Dendritic cell treated with granulocyte-macrophage colony-stimulating factor and Interleukin-4, amounts not matched to agents 40 ng/mL and 50 ng/mL, for 4 days (primary cell): ENCODE results near the gene ANKRD39.
"Not testable (repeated sequence)": the region's sequence is repeated elsewhere in the genome, so short reads cannot be mapped to it uniquely, and the experiment has no call there.

Source experiments
- H3K27ac Mint-ChIP-seq: one replicate; pipeline ENCODE4 v1.8.0; 2022; ENCODE audit warnings: mild to moderate bottlenecking, mixed read lengths
- H3K27me3 Mint-ChIP-seq: one replicate; pipeline ENCODE4 v1.8.0; 2022; ENCODE audit warnings: mild to moderate bottlenecking, mixed read lengths
- H3K36me3 Mint-ChIP-seq: one replicate; pipeline ENCODE4 v1.8.0; 2022; ENCODE audit warnings: low read depth, mixed read lengths
- H3K4me1 Mint-ChIP-seq: one replicate; pipeline ENCODE4 v1.8.0; 2022; ENCODE audit warnings: low read depth, mixed read lengths
- H3K4me3 Mint-ChIP-seq: one replicate; pipeline ENCODE4 v1.8.0; 2022; ENCODE audit warnings: mild to moderate bottlenecking, moderate library complexity, mixed read lengths
- H3K9me3 Mint-ChIP-seq: one replicate; pipeline ENCODE4 v1.8.0; 2022; ENCODE audit warnings: mixed read lengths
- intact Hi-C: fragments of 100-400 bp; cut with micrococcal nuclease; formaldehyde crosslinking; loops from one replicate; pipeline ENCODE4 v1.15.0; 2022

Gene ANKRD39

GRCh38 chr2:96893289-96894150 is 35.7 kb upstream of the ANKRD39 start:
- intact Hi-C loops, result no loop called here
- no peaks in the 10 kb centered on the region for H3K9me3 Mint-ChIP-seq
- H3K4me1 Mint-ChIP-seq, result peaks cover 7% of the 10 kb centered on the region
- H3K27me3 Mint-ChIP-seq, result peaks cover 80% of the 10 kb centered on the region
- H3K4me3 Mint-ChIP-seq, result no peak overlapping the region
- H3K27ac Mint-ChIP-seq, result no peak overlapping the region
- H3K36me3 Mint-ChIP-seq, result no peaks in the 10 kb centered on the region

GRCh38 chr2:96891591-96892333 is 33.9 kb upstream of the ANKRD39 start:
- intact Hi-C loops, result no loop called here
- Mint-ChIP-seq H3K36me3 (no peaks in the 10 kb centered on the region), H3K27ac (no peak overlapping the region), H3K9me3 (no peaks in the 10 kb centered on the region), H3K4me3 (no peak overlapping the region), H3K4me1 (peaks cover 17% of the 10 kb centered on the region), H3K27me3 (peaks cover 75% of the 10 kb centered on the region)

- H3K9me3 Mint-ChIP-seq, result no peaks in the 10 kb centered on the region
- H3K4me3 Mint-ChIP-seq, result no peak overlapping the region
- no peak overlapping the region for H3K27ac Mint-ChIP-seq
- H3K27me3 Mint-ChIP-seq, result peaks cover 76% of the 10 kb centered on the region
- intact Hi-C loops, result no loop called here
- H3K36me3 Mint-ChIP-seq, result no peaks in the 10 kb centered on the region
- peaks cover 25% of the 10 kb centered on the region for H3K4me1 Mint-ChIP-seq
Observed at GRCh38 chr2:96890726-96891385, 33.0 kb upstream of the ANKRD39 start.

- H3K4me1 Mint-ChIP-seq, result peaks cover 32% of the 10 kb centered on the region
- intact Hi-C loops, result no loop called here
- no peaks in the 10 kb centered on the region for H3K9me3 Mint-ChIP-seq
- no peaks in the 10 kb centered on the region for H3K36me3 Mint-ChIP-seq
- H3K27me3 Mint-ChIP-seq, result peaks cover 76% of the 10 kb centered on the region
- no peak overlapping the region for H3K4me3 Mint-ChIP-seq
- no peak overlapping the region for H3K27ac Mint-ChIP-seq
Observed at GRCh38 chr2:96890252-96890651, 32.4 kb upstream of the ANKRD39 start.

DNA sequence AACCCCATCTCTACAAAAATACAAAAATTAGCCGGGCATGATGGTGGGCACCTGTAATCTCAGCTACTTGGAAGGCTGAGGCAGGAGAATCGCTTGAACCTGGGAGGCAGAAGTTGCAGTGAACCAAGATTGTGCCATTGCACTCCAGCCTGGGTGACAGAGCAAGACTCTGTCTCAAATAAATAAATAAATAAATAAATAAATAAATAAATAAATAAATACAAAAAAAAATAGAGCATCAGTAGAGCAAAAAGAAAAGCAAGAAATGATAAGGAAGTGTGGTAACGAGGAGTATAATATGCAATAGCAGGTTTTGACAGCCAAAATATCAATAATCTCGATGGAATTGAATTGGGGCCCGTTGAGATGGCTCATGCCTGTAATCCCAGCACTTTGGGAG is 31.7 kb upstream of the ANKRD39 start:
- intact Hi-C loops, H3K9me3 Mint-ChIP-seq, H3K4me3 Mint-ChIP-seq, H3K27ac Mint-ChIP-seq, H3K36me3 Mint-ChIP-seq: not testable (repeated sequence)
- Mint-ChIP-seq H3K4me1 (peaks cover 39% of the 10 kb centered on the region), H3K27me3 (peaks cover 79% of the 10 kb centered on the region)

DNA sequence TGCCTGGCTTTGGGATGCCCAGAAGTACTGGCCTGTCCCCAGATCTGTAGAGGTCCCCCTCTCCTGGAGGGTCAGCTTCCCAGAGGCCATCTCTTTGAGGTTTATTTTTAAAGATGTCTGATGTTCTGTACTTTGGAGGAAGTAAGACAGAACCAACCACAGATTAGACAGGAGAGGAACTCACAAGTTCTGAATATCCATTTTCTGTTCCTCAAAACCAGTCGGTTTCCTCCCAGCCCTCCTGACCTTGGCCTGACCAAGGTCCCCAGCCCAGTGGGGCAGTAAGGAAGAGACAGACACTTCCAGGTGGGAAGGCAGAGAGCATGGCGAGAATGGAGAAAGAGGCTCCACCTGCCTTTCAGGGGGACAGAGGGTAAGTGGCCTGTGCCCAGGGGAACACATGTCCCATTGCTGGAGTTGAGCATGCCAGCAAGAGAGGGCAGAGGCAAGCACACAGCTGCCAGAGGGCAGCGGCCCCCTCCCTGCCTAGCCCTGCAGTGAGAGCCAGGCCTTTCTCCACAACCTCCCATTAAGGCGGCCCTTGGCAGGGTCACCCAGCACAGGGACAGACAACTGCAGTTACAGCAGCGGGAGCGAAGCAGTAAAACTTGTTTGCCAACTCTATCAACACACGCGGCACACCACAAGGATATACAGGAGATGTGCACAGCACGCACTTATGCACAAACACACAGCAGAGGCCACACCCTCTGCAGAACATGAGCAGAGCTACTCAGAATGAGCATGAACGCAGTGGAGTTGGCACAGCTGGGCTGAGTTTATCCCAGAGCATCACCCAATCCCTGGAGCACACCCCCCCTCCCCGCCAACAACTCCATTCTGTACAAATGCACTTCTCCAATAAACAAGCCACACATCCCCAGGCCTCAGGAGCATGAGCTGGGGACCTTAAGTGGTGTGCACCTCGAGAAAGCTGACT is 30.5 kb upstream of the ANKRD39 start:
- no peaks in the 10 kb centered on the region for H3K36me3 Mint-ChIP-seq
- intact Hi-C loops, result no loop called here
- H3K4me3 Mint-ChIP-seq, result peak overlapping the region; percentile 13
- H3K27me3 Mint-ChIP-seq, result peaks cover 85% of the 10 kb centered on the region
- H3K9me3 Mint-ChIP-seq, result no peaks in the 10 kb centered on the region
- H3K4me1 Mint-ChIP-seq, result peaks cover 45% of the 10 kb centered on the region
- H3K27ac Mint-ChIP-seq, result peak overlapping the region; percentile 35

DNA sequence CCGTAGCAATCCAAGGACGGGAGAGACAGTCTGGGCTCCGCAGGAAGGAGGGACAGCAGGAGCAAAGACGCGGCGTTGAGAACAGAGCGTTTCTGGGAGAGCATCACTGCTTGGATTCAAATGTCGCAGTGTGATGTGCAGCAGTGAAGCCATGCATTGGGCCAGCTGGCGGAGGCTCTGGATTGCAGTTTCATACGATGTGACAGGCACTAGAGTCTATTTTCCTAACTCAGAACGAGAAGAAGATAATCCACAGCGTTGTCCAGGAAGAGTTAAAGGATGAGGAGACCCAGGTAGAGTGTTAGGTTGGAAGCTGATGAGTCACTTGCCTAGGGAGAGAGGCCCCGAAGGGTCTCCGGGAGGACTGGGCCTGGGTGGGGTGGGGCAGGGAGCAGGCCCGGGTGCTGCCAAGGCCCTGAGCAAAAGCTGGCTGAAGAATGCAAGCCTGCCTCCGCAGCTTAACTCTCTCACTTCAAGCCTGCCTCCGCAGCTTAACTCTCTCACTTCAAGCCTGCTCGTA is 29.7 kb upstream of the ANKRD39 start:
- intact Hi-C loops, result no loop called here
- peaks cover 85% of the 10 kb centered on the region for H3K27me3 Mint-ChIP-seq
- peak overlapping the region; percentile 13 for H3K4me3 Mint-ChIP-seq
- H3K36me3 Mint-ChIP-seq, result no peaks in the 10 kb centered on the region
- peak overlapping the region; percentile 35 for H3K27ac Mint-ChIP-seq
- no peaks in the 10 kb centered on the region for H3K9me3 Mint-ChIP-seq
- peaks cover 45% of the 10 kb centered on the region for H3K4me1 Mint-ChIP-seq

DNA sequence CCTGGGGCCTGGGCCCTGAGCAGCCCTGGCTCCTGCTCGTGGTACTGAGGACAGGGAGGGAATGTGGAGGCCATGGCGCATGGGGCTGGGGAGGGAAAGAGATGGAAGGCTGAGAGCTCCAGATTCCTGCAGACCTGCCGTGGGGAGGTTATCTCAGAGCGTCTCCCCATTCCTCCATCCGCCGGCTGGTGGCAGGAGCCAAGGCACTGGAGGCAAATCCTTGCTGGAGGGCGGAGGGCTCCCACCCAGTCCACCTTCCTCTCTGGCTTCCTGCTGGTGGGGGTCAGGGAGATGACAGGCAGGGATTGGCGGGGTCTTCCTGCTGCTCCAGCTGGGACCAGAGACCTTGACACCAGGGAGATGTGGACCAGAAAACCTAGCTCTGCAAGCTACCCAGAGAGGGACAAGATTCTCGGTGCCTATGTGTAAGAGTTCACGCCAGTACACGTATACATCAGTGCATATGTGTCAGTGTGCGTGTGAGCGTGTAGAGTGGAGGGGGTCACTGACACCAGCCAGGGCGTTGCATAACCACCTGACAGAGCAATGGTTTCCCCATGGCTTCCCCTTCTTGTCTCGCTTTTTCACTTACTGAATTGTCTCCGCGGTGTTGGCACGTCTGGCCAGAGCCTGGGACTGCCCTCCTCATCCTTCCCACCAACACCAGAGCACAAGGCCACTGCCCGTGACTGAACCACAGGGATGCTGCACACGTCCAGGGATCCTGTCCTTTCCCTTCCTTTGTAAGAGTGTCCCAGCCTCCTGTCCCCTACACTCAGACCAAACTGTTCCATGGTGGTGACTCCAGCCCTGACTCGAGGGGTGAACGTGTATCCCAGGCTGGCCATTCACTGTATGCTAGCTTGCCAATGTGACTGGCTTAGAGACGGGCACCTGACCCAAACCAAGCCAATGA is 27.9 kb upstream of the ANKRD39 start:
- Mint-ChIP-seq H3K4me1 (peaks cover 50% of the 10 kb centered on the region), H3K27ac (peak overlapping the region; percentile 60), H3K36me3 (no peaks in the 10 kb centered on the region), H3K4me3 (no peak overlapping the region), H3K27me3 (peaks cover 85% of the 10 kb centered on the region), H3K9me3 (no peaks in the 10 kb centered on the region)
- intact Hi-C loops, result no loop called here

- H3K27me3 Mint-ChIP-seq, result peaks cover 88% of the 10 kb centered on the region
- intact Hi-C loops, result no loop called here
- H3K27ac Mint-ChIP-seq, result no peak overlapping the region
- no peaks in the 10 kb centered on the region for H3K36me3 Mint-ChIP-seq
- H3K4me3 Mint-ChIP-seq, result no peak overlapping the region
- H3K4me1 Mint-ChIP-seq, result peaks cover 50% of the 10 kb centered on the region
- no peaks in the 10 kb centered on the region for H3K9me3 Mint-ChIP-seq
Observed at GRCh38 chr2:96884299-96885094, 26.7 kb upstream of the ANKRD39 start.

DNA sequence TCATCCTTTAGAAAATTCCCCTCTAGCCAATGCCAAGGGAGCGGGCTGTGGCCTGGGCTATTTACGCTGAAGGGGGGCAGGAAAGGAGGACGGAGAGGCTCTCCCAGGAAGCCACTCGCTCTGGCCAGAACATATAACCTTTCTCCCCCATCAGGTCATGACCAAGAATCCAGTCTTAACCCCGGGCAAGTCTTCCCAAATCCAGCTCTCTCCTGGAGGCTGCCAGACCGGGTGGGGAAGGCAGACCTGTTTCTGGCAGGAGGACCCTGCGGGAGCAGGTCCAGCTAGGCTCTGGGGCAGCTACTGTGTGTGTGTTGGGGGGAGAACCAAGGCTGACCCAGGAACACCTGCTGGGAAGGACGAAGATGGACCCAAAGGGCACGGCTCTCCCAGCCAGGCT is 25.5 kb upstream of the ANKRD39 start:
- Mint-ChIP-seq H3K4me1 (peaks cover 48% of the 10 kb centered on the region), H3K4me3 (no peak overlapping the region), H3K27ac (no peak overlapping the region), H3K36me3 (no peaks in the 10 kb centered on the region), H3K27me3 (peaks cover 93% of the 10 kb centered on the region), H3K9me3 (no peaks in the 10 kb centered on the region)
- intact Hi-C loops, result no loop called here

GRCh38 chr2:96882906-96883305 is 25.1 kb upstream of the ANKRD39 start:
- Mint-ChIP-seq H3K4me1 (peaks cover 48% of the 10 kb centered on the region), H3K4me3 (no peak overlapping the region)

GRCh38 chr2:96882230-96882629 is 24.4 kb upstream of the ANKRD39 start:
- Mint-ChIP-seq H3K4me1 (peaks cover 44% of the 10 kb centered on the region), H3K4me3 (no peak overlapping the region), H3K27me3 (peaks cover 100% of the 10 kb centered on the region), H3K27ac (no peak overlapping the region), H3K36me3 (no peaks in the 10 kb centered on the region), H3K9me3 (no peaks in the 10 kb centered on the region)
- intact Hi-C loops, result no loop called here

More at GRCh38 chr2:96882906-96883305, 25.1 kb upstream of the ANKRD39 start:
- Mint-ChIP-seq H3K36me3 (no peaks in the 10 kb centered on the region), H3K9me3 (no peaks in the 10 kb centered on the region), H3K27ac (no peak overlapping the region), H3K27me3 (peaks cover 97% of the 10 kb centered on the region)
- intact Hi-C loops, result no loop called here
